GM12874 (cell line): ENCODE measurements around the gene ARMC9.

ENCODE experiments used
- CTCF ChIP-seq: IDR thresholded peaks from 2 replicates; pipeline ENCODE4 v1.5.1; 2011; ENCODE audit warnings: low read depth, mild to moderate bottlenecking, control low read depth, low read length, moderate library complexity; ENCODE audit not compliant: insufficient read depth

Gene ARMC9

DNA sequence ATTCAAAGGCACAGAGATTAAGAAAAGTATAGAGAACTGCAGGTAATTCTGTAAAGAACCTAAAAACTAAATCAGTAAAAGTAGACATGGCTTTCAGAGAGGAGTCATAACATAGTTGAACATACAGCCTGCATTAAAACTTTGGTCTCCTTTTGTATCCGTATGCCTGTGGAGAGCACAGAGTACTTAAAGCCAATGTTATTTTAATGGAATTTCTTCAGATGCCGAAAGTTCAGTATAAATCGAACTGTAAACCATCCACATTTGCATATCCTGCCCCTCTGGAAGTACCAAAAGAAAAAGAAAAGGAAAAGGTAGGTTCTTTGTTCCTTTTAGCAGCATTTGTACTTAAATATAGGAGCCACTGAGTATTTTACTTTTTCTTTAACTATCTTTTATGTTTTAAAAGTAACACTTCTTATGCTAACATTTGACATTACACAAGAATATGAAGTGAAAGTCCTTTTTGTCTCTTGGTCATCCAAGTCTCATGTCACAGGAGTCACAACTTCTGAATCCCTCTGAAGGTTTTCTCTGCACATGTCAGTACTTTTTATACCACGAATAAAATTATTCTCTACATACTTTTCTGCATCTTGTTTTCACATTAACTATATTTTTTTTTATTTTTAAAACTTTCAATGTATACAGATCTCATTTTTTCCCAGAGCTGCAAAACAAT lies 34.9 kb upstream of the ARMC9 start:
- TF ChIP-seq CTCF: no peak

- no peak for TF ChIP-seq CTCF
These were observed 30.5 kb upstream of the ARMC9 start for GRCh38 chr2:231167745-231168459.

GRCh38 chr2:231168460-231169139 lies 29.8 kb upstream of the ARMC9 start:
- no peak for TF ChIP-seq CTCF

DNA sequence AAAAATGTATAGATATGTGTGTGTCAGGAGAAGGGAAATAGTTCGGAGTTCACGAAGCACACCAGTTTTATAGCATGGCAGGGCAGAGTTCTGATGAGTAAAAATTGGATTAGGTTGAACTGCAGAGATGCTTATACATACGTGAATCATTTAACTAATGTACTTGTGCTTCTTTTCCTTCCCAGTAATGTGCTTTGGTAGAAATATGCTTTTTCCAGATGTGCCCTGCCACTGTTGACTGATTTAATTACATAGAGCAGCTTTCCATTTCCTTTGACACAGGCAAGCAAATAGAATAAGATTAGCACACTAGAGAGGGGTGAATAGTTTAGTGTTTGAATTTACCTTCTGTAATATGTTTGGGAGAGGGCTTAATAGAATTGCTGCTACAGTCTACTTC lies 28.9 kb upstream of the ARMC9 start:
- no peak for TF ChIP-seq CTCF

GRCh38 chr2:231170055-231170454 lies 28.4 kb upstream of the ARMC9 start:
- no peak for TF ChIP-seq CTCF

DNA sequence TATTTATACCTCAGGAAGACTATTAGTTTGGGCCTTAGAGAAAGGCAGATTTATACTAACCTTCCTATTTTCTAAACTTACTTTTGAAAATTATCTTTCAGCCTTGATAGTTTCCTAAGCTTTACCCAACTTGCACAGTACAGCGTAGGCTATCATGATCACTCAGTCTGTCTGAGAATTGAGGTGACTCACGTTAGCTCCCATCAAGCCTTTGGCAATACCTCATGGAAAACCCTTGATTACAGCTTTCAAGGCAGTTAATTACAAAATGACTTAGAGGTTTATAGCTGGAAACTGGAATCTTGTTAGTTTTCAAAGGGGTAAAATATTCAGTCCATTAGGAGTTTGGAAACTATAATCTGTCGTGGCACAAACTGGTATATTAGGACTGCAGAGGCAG lies 26.4 kb upstream of the ARMC9 start:
- TF ChIP-seq CTCF: no peak

- no peak for TF ChIP-seq CTCF
These were observed 24.2 kb upstream of the ARMC9 start for GRCh38 chr2:231174211-231174651.
